Cardiac muscle cell (in vitro differentiated cells and primary cell): ENCODE results near the gene GLDC. TPM values are rescaled to one million over a fixed set of nuclear protein-coding genes. Genes with fewer than 3 reads are reported as not detected.
A peak's percentile ranks its signal among the peaks of the same experiment; 100 is the strongest.

Source experiments
- DNase-seq, 2 donors: peaks; one replicate each; pipeline versions ENCODE4 v3.0.0 to v3.0.0-alpha.2; 2010 to 2017; ENCODE audit warnings: low read depth in 1 of 2, low spot score in 1 of 2
- H3K27ac ChIP-seq: fragments of 200-600 bp; sonication (generic); 2 replicates; pipeline ENCODE4 v1.5.1; 2016
- H3K27me3 ChIP-seq: fragments of 200-600 bp; sonication (generic); 2 replicates; pipeline ENCODE4 v1.6.0; 2016; ENCODE audit warnings: control low read depth
- H3K36me3 ChIP-seq: fragments of 200-600 bp; sonication (generic); 2 replicates; pipeline ENCODE4 v1.5.1; 2016; ENCODE audit warnings: control low read depth
- H3K4me1 ChIP-seq: fragments of 200-600 bp; sonication (generic); 2 replicates; pipeline ENCODE4 v1.8.1; 2017; ENCODE audit warnings: low read depth, mild to moderate bottlenecking, mixed run types
- H3K4me3 ChIP-seq: fragments of 200-600 bp; sonication (generic); 2 replicates; pipeline ENCODE4 v1.5.1; 2016; ENCODE audit warnings: mild to moderate bottlenecking
- H3K9me3 ChIP-seq: fragments of 200-600 bp; sonication (generic); 2 replicates; pipeline ENCODE4 v1.5.1; 2017; ENCODE audit warnings: low read depth, mild to moderate bottlenecking, control low read depth
- CTCF ChIP-seq: IDR thresholded peaks from 2 replicates; pipeline ENCODE4 v1.5.1; 2012; ENCODE audit warnings: low read depth, mild to moderate bottlenecking, low read length
- polyA plus RNA-seq: library from polyadenylated mRNA; unstranded; fragments of >200 nt; fragmentation: Nextera tagmentation; extraction: Ambion mirVana; gene quantifications from 2 replicates; pipeline ENCODE4 v1.2.1, GENCODE V29; 2016
- total RNA-seq: library from RNA; depleted of rRNA; stranded (reverse); fragments of >200 nt; gene quantifications from 2 replicates; pipeline ENCODE4 v1.2.3, GENCODE V29; 2016

Gene GLDC
- total and polyA plus RNA-seq, 2 experiments from 2014 or later: 0.98 to 5.9 TPM

GRCh38 chr9:6567140-6567591 is 78.4 kb downstream of the GLDC start:
- TF ChIP-seq CTCF: no peak
- H3K9me3 ChIP-seq: no peaks in the 10 kb centered on the region
- H3K27me3 ChIP-seq: no peaks in the 10 kb centered on the region
- H3K4me1 ChIP-seq: no peaks in the 10 kb centered on the region
- H3K4me3 ChIP-seq: no peak overlapping the region
- no peak overlapping the region for H3K27ac ChIP-seq
- DNase-seq: peak in 1 of 2 donors; percentile 92
- H3K36me3 ChIP-seq: no peaks in the 10 kb centered on the region

DNA sequence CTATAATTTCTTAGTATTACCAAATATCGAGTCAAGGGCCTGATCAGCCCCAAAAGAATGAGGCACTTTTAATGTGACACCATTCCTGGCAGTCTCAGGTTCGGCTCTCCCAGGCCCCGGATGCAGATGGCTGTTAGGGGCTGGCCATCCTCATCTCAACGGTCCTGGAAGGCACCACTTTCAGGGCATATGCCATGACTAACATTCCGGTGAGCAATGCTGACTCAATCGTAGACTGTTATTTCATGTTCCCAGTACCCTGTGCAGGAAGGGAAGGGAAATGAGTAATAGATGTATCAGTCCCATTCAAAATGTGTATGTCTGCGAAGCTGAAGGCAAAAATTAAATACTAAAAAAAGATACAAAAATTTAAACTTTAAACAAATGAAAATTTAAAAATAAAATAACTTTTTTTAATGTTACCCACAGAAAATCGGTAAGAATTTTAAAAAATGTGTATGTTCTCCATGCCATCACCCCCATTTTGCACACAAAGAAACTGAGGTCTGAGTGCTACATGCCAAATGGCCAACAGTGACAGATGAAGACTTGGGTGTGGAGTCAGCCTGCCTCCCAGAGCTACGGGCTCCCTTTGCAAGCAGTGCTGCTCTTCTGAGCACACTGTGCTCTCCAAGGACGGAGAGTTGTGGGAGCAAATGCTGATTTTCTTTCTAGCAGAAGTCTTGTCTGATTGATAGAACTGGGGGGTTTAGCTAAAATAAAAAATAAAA is 79.0 kb downstream of the GLDC start:
- no peak for TF ChIP-seq CTCF
- H3K4me3 ChIP-seq: no peak overlapping the region
- no peak overlapping the region for H3K27ac ChIP-seq

DNA sequence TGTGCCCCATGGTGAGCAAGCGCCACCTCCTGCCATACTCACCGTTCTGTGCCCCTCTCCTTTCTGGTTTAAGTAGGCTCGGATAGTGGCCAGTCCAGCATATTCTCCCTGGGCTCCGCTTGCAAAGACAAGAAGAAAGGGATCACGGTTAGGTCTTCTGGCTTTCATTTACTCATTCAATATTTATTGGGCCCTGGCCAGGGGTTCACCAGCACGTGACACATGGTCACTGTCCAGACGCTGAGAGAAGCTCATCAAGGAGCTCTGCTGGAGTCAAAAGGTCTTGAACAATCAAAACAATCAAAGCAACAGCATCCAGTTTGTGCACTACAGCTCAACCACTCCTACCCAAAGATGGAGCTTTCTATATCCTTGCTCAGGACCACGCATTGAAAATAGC is 80.2 kb downstream of the GLDC start:
- no peak for TF ChIP-seq CTCF
- no peak overlapping the region for H3K4me3 ChIP-seq
- H3K9me3 ChIP-seq: no peaks in the 10 kb centered on the region
- no peaks in the 10 kb centered on the region for H3K36me3 ChIP-seq
- H3K27ac ChIP-seq: no peak overlapping the region
- peak in 1 of 2 donors; percentile 28 for DNase-seq
- H3K4me1 ChIP-seq: no peaks in the 10 kb centered on the region
- no peaks in the 10 kb centered on the region for H3K27me3 ChIP-seq

More for the DNA sequence above, 79.0 kb downstream of the GLDC start:
- no peaks in the 10 kb centered on the region for H3K27me3 ChIP-seq
- H3K4me1 ChIP-seq: no peaks in the 10 kb centered on the region
- H3K9me3 ChIP-seq: no peaks in the 10 kb centered on the region
- no peaks in the 10 kb centered on the region for H3K36me3 ChIP-seq
- DNase-seq: peak in 1 of 2 donors; percentile 94

DNA sequence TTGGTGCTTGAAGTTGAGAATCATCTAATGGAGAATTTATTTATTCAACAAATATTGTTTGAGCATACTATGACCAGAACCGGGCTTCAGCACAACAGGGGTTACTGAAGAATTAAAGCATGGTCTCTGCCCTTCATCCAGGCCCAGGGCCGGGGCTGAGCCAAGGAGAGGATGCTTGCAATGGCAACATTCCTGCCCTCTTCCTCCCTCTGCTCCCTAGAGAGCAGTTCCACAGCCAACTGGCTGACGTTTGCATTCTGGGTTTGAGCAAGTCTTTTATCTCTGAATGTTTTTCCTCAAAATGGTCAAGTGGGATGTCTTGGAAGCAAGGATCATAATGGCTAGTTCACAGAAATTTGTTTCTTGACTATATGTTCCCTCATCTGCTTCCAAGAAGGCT is 80.7 kb downstream of the GLDC start:
- DNase-seq: peak in 1 of 2 donors; percentile 93
- H3K27ac ChIP-seq: no peak overlapping the region
- H3K27me3 ChIP-seq: no peaks in the 10 kb centered on the region
- H3K4me3 ChIP-seq: no peak overlapping the region
- H3K36me3 ChIP-seq: no peaks in the 10 kb centered on the region
- TF ChIP-seq CTCF: no peak
- H3K9me3 ChIP-seq: no peaks in the 10 kb centered on the region
- no peaks in the 10 kb centered on the region for H3K4me1 ChIP-seq

GRCh38 chr9:6564360-6564759 is 81.2 kb downstream of the GLDC start:
- Histone ChIP-seq H3K4me3 (no peak overlapping the region), H3K27me3 (no peaks in the 10 kb centered on the region), H3K27ac (no peak overlapping the region), H3K4me1 (no peaks in the 10 kb centered on the region), H3K36me3 (no peaks in the 10 kb centered on the region), H3K9me3 (no peaks in the 10 kb centered on the region)
- no peak for TF ChIP-seq CTCF
- peak in 1 of 2 donors; percentile 77 for DNase-seq
